Glutamatergic neuron (in vitro differentiated cells): ENCODE data around the gene KNSTRN. TPM values are rescaled to one million over a fixed set of nuclear protein-coding genes. Genes with fewer than 3 reads are reported as not detected.
A peak's percentile ranks its signal among the peaks of the same experiment; 100 is the strongest.

Experiments used
- DNase-seq: peaks from one replicate; pipeline ENCODE4 v3.0.0; 2022
- H3K27ac Mint-ChIP-seq: one replicate; pipeline ENCODE4 v1.8.0; 2020; ENCODE audit warnings: mild to moderate bottlenecking, mixed read lengths, inconsistent platforms; ENCODE audit not compliant: unreplicated experiment
- H3K27me3 Mint-ChIP-seq: one replicate; pipeline ENCODE4 v1.8.0; 2020; ENCODE audit warnings: mild to moderate bottlenecking, moderate library complexity, mixed read lengths, inconsistent platforms; ENCODE audit not compliant: unreplicated experiment
- H3K36me3 Mint-ChIP-seq: one replicate; pipeline ENCODE4 v1.8.0; 2020; ENCODE audit warnings: mild to moderate bottlenecking, mixed read lengths, inconsistent platforms; ENCODE audit not compliant: unreplicated experiment
- H3K4me1 Mint-ChIP-seq: one replicate; pipeline ENCODE4 v1.8.0; 2020; ENCODE audit warnings: mild to moderate bottlenecking, low read depth, mixed read lengths, inconsistent platforms; ENCODE audit not compliant: unreplicated experiment
- H3K4me3 Mint-ChIP-seq: one replicate; pipeline ENCODE4 v1.8.0; 2020; ENCODE audit warnings: mild to moderate bottlenecking, mixed read lengths, inconsistent platforms; ENCODE audit not compliant: unreplicated experiment
- H3K9me3 Mint-ChIP-seq: one replicate; pipeline ENCODE4 v1.8.0; 2020; ENCODE audit warnings: mild to moderate bottlenecking, moderate library complexity, mixed read lengths, inconsistent platforms; ENCODE audit not compliant: unreplicated experiment
- total RNA-seq: library from RNA; stranded (reverse); fragmentation: NEBNext Ultra II Directional; extraction: Animal tissue kit (Norgen Biotek cat#: 25700); gene quantifications from one replicate; pipeline ENCODE4 v1.2.1, GENCODE V29; 2021; ENCODE audit not compliant: unreplicated experiment
- TF ChIP-seq, protein P1 (sequence below): fragments of 200-600 bp; sonication (generic); IDR thresholded peaks from one replicate; pipeline ENCODE4 v1.5.0; 2021; ENCODE audit not compliant: partially characterized antibody, unreplicated experiment

KNSTRN gene
- total RNA-seq, 1 donor from 2014 or later: 62.9 TPM

DNA sequence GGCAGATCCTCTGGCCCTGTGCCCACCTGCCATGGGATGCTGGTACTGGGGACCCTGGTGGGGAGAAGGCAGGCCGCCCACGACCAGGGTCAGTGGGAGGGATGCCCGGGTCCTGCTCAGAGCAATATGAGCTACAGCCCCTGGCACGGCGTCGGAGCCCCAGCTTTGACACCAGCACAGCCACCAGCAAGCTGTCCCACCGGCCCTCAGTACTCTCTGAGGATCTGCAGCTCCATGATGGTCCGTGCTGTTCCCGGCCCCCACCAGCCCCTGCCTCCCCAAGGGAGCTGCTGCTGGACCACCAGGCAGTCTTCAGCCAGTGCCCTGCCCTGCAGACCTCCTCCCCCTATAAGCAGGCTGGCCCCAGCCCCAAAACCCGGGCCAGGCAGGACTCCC is 13.0 kb upstream of the KNSTRN start:
- H3K4me3 Mint-ChIP-seq: peak overlapping the region; percentile 82
- no peak overlapping the region for H3K27ac Mint-ChIP-seq
- TF ChIP-seq, protein P1, sequence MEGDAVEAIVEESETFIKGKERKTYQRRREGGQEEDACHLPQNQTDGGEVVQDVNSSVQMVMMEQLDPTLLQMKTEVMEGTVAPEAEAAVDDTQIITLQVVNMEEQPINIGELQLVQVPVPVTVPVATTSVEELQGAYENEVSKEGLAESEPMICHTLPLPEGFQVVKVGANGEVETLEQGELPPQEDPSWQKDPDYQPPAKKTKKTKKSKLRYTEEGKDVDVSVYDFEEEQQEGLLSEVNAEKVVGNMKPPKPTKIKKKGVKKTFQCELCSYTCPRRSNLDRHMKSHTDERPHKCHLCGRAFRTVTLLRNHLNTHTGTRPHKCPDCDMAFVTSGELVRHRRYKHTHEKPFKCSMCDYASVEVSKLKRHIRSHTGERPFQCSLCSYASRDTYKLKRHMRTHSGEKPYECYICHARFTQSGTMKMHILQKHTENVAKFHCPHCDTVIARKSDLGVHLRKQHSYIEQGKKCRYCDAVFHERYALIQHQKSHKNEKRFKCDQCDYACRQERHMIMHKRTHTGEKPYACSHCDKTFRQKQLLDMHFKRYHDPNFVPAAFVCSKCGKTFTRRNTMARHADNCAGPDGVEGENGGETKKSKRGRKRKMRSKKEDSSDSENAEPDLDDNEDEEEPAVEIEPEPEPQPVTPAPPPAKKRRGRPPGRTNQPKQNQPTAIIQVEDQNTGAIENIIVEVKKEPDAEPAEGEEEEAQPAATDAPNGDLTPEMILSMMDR: no peak
- peaks cover 6% of the 10 kb centered on the region for H3K27me3 Mint-ChIP-seq
- H3K9me3 Mint-ChIP-seq: peaks cover 15% of the 10 kb centered on the region
- H3K36me3 Mint-ChIP-seq: peaks cover 4% of the 10 kb centered on the region
- peaks cover 4% of the 10 kb centered on the region for H3K4me1 Mint-ChIP-seq
- DNase-seq: no peak

DNA sequence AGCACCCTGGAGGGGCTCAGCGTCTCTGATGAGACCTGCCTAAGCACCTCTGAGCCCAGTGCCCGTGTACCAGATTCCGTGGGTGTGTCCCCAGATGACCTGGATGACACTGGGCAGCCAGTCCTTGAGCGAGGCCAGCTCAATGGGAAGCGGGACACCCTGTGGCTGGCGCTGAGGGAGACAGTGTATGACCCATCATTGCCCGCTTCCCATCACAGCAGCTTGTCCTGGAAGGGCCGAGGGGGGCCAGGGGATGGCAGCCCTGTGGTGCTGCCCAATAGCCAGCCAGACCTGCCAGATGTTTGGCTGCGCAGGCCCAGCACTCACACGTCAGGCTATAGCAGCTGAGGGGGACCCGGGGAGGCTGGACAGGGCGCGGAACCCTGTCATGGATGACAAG is 12.6 kb upstream of the KNSTRN start:
- TF ChIP-seq, protein P1: no peak
- no peak for DNase-seq

DNA sequence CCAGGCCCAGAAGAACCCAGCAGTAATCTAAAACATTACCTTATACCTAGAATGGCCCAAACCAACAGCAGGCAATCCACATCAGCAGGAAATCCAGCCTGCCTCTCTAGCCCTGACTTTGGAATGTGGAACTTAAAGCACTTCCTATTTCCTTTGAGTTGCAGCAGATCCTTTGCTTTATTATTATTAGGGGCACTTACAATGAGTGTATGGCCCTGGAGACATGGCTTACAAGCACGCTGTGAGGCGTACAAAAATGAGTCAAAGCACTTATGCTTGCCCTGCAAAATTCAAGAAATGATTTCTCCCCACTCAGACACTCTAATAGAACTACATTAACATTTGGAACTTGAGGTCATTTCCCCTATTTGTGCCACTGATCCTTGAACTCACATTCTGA is 9.5 kb upstream of the KNSTRN start:
- DNase-seq: no peak
- Mint-ChIP-seq H3K27me3 (no peaks in the 10 kb centered on the region), H3K36me3 (peaks cover 4% of the 10 kb centered on the region), H3K4me3 (no peak overlapping the region), H3K9me3 (peaks cover 7% of the 10 kb centered on the region), H3K27ac (no peak overlapping the region), H3K4me1 (peaks cover 4% of the 10 kb centered on the region)
- TF ChIP-seq, protein P1: no peak

More for the DNA sequence above, 12.6 kb upstream of the KNSTRN start:
- no peak overlapping the region for H3K4me3 Mint-ChIP-seq
- peaks cover 4% of the 10 kb centered on the region for H3K4me1 Mint-ChIP-seq
- peaks cover 15% of the 10 kb centered on the region for H3K9me3 Mint-ChIP-seq
- H3K27ac Mint-ChIP-seq: no peak overlapping the region
- peaks cover 4% of the 10 kb centered on the region for H3K36me3 Mint-ChIP-seq
- peaks cover 6% of the 10 kb centered on the region for H3K27me3 Mint-ChIP-seq

DNA sequence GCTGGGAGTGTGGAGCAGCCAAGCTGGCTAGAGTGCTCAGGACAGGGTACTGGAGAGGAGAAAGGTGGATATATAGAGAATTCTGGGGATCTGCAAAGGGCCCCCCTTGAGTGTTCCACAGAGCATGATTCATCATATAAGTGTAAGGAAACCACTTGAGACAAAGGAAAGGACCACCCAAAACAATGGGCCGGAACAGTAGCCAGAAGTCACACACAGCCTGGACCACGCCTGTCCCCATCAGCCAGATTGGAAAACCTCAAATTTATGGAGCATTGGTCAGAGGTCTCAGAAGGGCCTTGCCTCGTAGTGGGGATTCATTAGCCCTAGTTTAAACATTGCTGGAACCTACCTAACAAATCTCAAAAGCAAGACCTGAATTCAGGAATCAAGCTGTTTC is 4.9 kb upstream of the KNSTRN start:
- Mint-ChIP-seq H3K27ac (no peak overlapping the region), H3K4me3 (no peak overlapping the region), H3K27me3 (peaks cover under 1% of the 10 kb centered on the region), H3K9me3 (peaks cover 3% of the 10 kb centered on the region), H3K4me1 (peaks cover 3% of the 10 kb centered on the region), H3K36me3 (no peaks in the 10 kb centered on the region)
- TF ChIP-seq, protein P1: no peak
- no peak for DNase-seq

DNA sequence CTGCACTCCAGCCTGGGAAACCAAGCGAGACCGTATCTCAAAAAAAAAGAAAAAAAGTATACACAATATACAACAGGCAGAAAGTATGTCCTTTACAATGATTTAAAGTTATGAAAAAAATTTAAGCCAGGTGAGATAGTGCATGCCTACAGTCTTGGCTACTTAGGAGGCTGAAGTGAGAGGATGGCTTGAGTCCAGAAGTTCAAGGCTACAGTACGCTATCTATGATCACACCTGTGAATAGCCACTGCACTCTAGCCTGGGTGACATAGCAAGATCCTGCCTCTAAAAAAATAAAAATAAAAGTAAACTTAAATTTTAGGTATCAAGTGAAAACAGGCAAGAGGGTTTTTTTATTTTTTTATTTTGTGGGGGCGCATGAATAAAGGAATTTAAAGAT is 3.1 kb upstream of the KNSTRN start:
- Mint-ChIP-seq H3K27me3 (peaks cover 3% of the 10 kb centered on the region), H3K4me3 (no peak overlapping the region), H3K36me3 (no peaks in the 10 kb centered on the region), H3K27ac (no peak overlapping the region), H3K4me1 (peaks cover 11% of the 10 kb centered on the region), H3K9me3 (peaks cover 3% of the 10 kb centered on the region)
- TF ChIP-seq, protein P1: no peak
- no peak for DNase-seq
